ENCODE results near the gene AP3D1.

DNA sequence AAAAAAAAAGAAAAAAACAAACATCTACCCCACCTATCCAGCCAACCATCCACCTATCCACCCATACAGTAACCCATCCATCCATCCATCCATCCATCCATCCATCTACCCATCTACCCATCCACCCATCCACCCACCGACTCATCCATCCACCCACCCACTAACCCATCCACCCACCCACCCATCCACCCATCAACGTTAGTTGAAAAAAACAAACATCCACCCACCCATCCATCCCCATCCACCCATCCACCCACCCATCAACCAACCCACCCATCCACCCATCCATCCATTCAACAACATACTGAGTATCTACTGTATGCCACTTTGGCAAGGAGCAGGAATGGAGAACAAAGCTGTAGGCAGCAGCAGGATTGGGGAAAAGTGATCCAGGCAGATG lies 6.1 kb upstream of the AP3D1 start:
- TF ChIP-seq, protein P1, sequence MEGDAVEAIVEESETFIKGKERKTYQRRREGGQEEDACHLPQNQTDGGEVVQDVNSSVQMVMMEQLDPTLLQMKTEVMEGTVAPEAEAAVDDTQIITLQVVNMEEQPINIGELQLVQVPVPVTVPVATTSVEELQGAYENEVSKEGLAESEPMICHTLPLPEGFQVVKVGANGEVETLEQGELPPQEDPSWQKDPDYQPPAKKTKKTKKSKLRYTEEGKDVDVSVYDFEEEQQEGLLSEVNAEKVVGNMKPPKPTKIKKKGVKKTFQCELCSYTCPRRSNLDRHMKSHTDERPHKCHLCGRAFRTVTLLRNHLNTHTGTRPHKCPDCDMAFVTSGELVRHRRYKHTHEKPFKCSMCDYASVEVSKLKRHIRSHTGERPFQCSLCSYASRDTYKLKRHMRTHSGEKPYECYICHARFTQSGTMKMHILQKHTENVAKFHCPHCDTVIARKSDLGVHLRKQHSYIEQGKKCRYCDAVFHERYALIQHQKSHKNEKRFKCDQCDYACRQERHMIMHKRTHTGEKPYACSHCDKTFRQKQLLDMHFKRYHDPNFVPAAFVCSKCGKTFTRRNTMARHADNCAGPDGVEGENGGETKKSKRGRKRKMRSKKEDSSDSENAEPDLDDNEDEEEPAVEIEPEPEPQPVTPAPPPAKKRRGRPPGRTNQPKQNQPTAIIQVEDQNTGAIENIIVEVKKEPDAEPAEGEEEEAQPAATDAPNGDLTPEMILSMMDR (IDR thresholded peaks at IDR 0.05): no peak
- TF ChIP-seq POLR2A (IDR thresholded peaks at IDR 0.05): no peak
